ENCODE measurements around the gene CYP1B1. TPM values are rescaled to one million over a fixed set of nuclear protein-coding genes. Genes with fewer than 3 reads are reported as not detected.

CYP1B1 gene
- total RNA-seq, 1 donor from 2014 or later = 54.5 TPM

GRCh38 chr2:38106405-38107094 is 30.6 kb upstream of the CYP1B1 start:
- peak overlapping the region; percentile 99 for H3K27ac Mint-ChIP-seq
- no peaks in the 10 kb centered on the region for H3K27me3 Mint-ChIP-seq (ENCODE audit: low read depth)
- H3K4me3 Mint-ChIP-seq = peak overlapping the region; percentile 32
- peaks cover 52% of the 10 kb centered on the region for H3K4me1 Mint-ChIP-seq
- no peak for TF ChIP-seq CTCF (IDR thresholded peaks at IDR 0.05; ENCODE audit: unreplicated experiment)
- peaks cover 21% of the 10 kb centered on the region for H3K9me3 Mint-ChIP-seq
- DNase-seq (ENCODE audit: low spot score in 2 of 2, unreplicated experiment in 2 of 2) = no peak
- peaks cover 21% of the 10 kb centered on the region for H3K36me3 Mint-ChIP-seq

GRCh38 chr2:38105922-38106321 is 30.0 kb upstream of the CYP1B1 start:
- Mint-ChIP-seq H3K4me3 (no peak overlapping the region), H3K36me3 (peaks cover 22% of the 10 kb centered on the region)

GRCh38 chr2:38104598-38104997 is 28.6 kb upstream of the CYP1B1 start:
- Mint-ChIP-seq H3K27ac (no peak overlapping the region), H3K36me3 (peaks cover 25% of the 10 kb centered on the region), H3K4me3 (no peak overlapping the region), H3K4me1 (peaks cover 55% of the 10 kb centered on the region), H3K27me3 (ENCODE audit: low read depth) (no peaks in the 10 kb centered on the region), H3K9me3 (peaks cover 25% of the 10 kb centered on the region)
- no peak for DNase-seq (ENCODE audit: low spot score in 2 of 2, unreplicated experiment in 2 of 2)
- TF ChIP-seq CTCF (IDR thresholded peaks at IDR 0.05; ENCODE audit: unreplicated experiment) = no peak

More at GRCh38 chr2:38105922-38106321, 30.0 kb upstream of the CYP1B1 start:
- peaks cover 22% of the 10 kb centered on the region for H3K9me3 Mint-ChIP-seq
- no peaks in the 10 kb centered on the region for H3K27me3 Mint-ChIP-seq (ENCODE audit: low read depth)
- peaks cover 54% of the 10 kb centered on the region for H3K4me1 Mint-ChIP-seq
- no peak for DNase-seq (ENCODE audit: low spot score in 2 of 2, unreplicated experiment in 2 of 2)
- no peak for TF ChIP-seq CTCF (IDR thresholded peaks at IDR 0.05; ENCODE audit: unreplicated experiment)
- H3K27ac Mint-ChIP-seq = peak overlapping the region; percentile 99

GRCh38 chr2:38100328-38100727 is 24.4 kb upstream of the CYP1B1 start:
- H3K9me3 Mint-ChIP-seq = peaks cover 25% of the 10 kb centered on the region
- H3K4me3 Mint-ChIP-seq = no peak overlapping the region
- no peak for DNase-seq (ENCODE audit: low spot score in 2 of 2, unreplicated experiment in 2 of 2)
- H3K27ac Mint-ChIP-seq = peak overlapping the region; percentile 83
- peaks cover 25% of the 10 kb centered on the region for H3K36me3 Mint-ChIP-seq
- H3K27me3 Mint-ChIP-seq (ENCODE audit: low read depth) = no peaks in the 10 kb centered on the region
- peaks cover 57% of the 10 kb centered on the region for H3K4me1 Mint-ChIP-seq
- no peak for TF ChIP-seq CTCF (IDR thresholded peaks at IDR 0.05; ENCODE audit: unreplicated experiment)

GRCh38 chr2:38099099-38100028 is 23.4 kb upstream of the CYP1B1 start:
- Mint-ChIP-seq H3K27me3 (ENCODE audit: low read depth) (no peaks in the 10 kb centered on the region), H3K36me3 (peaks cover 19% of the 10 kb centered on the region), H3K4me3 (no peak overlapping the region), H3K9me3 (peaks cover 18% of the 10 kb centered on the region), H3K4me1 (peaks cover 61% of the 10 kb centered on the region), H3K27ac (peak overlapping the region; percentile 96)
- DNase-seq (ENCODE audit: low spot score in 2 of 2, unreplicated experiment in 2 of 2) = no peak
- TF ChIP-seq CTCF (IDR thresholded peaks at IDR 0.05; ENCODE audit: unreplicated experiment) = no peak
